GM18520 (cell line): ENCODE results near the gene CNTN1.
A peak's percentile ranks its signal among the peaks of the same experiment; 100 is the strongest.
"Not testable (repeated sequence)": the region's sequence is repeated elsewhere in the genome, so short reads cannot be mapped to it uniquely, and the experiment has no call there.

Experiments used
- ATAC-seq: cut with Tn5 transposase; IDR thresholded peaks from one replicate; pipeline ENCODE4 v1.9.1; 2021; ENCODE audit not compliant: unreplicated experiment

The CNTN1 gene

GRCh38 chr12:40697566-40698259 is 5.5 kb downstream of the CNTN1 start:
- ATAC-seq: no peak

- peak; percentile 55 for ATAC-seq
Measured at GRCh38 chr12:40701756-40702155, 9.5 kb downstream of the CNTN1 start.

GRCh38 chr12:40711121-40711520 is 18.9 kb downstream of the CNTN1 start:
- ATAC-seq: no peak

GRCh38 chr12:40714636-40715035 is 22.4 kb downstream of the CNTN1 start:
- no peak for ATAC-seq

GRCh38 chr12:40716037-40716436 is 23.8 kb downstream of the CNTN1 start:
- ATAC-seq: no peak

- ATAC-seq: no peak
Measured at GRCh38 chr12:40717576-40717975, 25.3 kb downstream of the CNTN1 start.

GRCh38 chr12:40718878-40719372 is 26.7 kb downstream of the CNTN1 start:
- ATAC-seq: no peak

- ATAC-seq: no peak
Measured at GRCh38 chr12:40723001-40723400, 30.8 kb downstream of the CNTN1 start.

- ATAC-seq: no peak
Measured at GRCh38 chr12:40726366-40726765, 34.1 kb downstream of the CNTN1 start.

- no peak for ATAC-seq
Measured at GRCh38 chr12:40727774-40728483, 35.7 kb downstream of the CNTN1 start.

- ATAC-seq: no peak
Measured at GRCh38 chr12:40730281-40730680, 38.0 kb downstream of the CNTN1 start.

GRCh38 chr12:40733871-40734270 is 41.6 kb downstream of the CNTN1 start:
- no peak for ATAC-seq

GRCh38 chr12:40734276-40734675 is 42.0 kb downstream of the CNTN1 start:
- ATAC-seq: no peak

GRCh38 chr12:40735551-40736230 is 43.5 kb downstream of the CNTN1 start:
- no peak for ATAC-seq

GRCh38 chr12:40737416-40737815 is 45.2 kb downstream of the CNTN1 start:
- ATAC-seq: not testable (repeated sequence)

- no peak for ATAC-seq
Measured at GRCh38 chr12:40738856-40739255, 46.6 kb downstream of the CNTN1 start.

- ATAC-seq: no peak
Measured at GRCh38 chr12:40742041-40742440, 49.8 kb downstream of the CNTN1 start.

- no peak for ATAC-seq
Measured at GRCh38 chr12:40745386-40745785, 53.1 kb downstream of the CNTN1 start.

GRCh38 chr12:40749863-40750262 is 57.6 kb downstream of the CNTN1 start:
- ATAC-seq: no peak

- no peak for ATAC-seq
Measured at GRCh38 chr12:40752011-40752410, 59.8 kb downstream of the CNTN1 start.

GRCh38 chr12:40760821-40761220 is 68.6 kb downstream of the CNTN1 start:
- ATAC-seq: no peak

- ATAC-seq: no peak
Measured at GRCh38 chr12:40762072-40762471, 69.8 kb downstream of the CNTN1 start.
